GM12865 (cell line): ENCODE data around the gene IL13RA2.

ENCODE experiments used
- DNase-seq: peaks from one replicate; pipeline ENCODE4 v3.0.0; 2010; ENCODE audit warnings: low read depth
- H3K4me3 ChIP-seq: 2 replicates; pipeline ENCODE4 v1.5.1; 2011; ENCODE audit warnings: mild to moderate bottlenecking, low read depth, low read length, control low read depth
- CTCF ChIP-seq: IDR thresholded peaks from 2 replicates; pipeline ENCODE4 v1.5.1; 2011; ENCODE audit warnings: low read length, control low read depth, low read depth, inconsistent platforms; ENCODE audit not compliant: insufficient read depth; ENCODE audit errors: missing control alignments

Gene IL13RA2

GRCh38 chrX:114964374-114964773 is 53.0 kb downstream of the IL13RA2 start:
- TF ChIP-seq CTCF: no peak
- H3K4me3 ChIP-seq: no peak overlapping the region
- no peak for DNase-seq

GRCh38 chrX:114962209-114962608 is 55.2 kb downstream of the IL13RA2 start:
- no peak for DNase-seq
- no peak for TF ChIP-seq CTCF
- no peak overlapping the region for H3K4me3 ChIP-seq

- no peak for TF ChIP-seq CTCF
- no peak for DNase-seq
- no peak overlapping the region for H3K4me3 ChIP-seq
Measured at GRCh38 chrX:114959729-114960128, 57.7 kb downstream of the IL13RA2 start.
